GM19452 (cell line): ENCODE results near the gene CS.
"Not testable (repeated sequence)": the region's sequence is repeated elsewhere in the genome, so short reads cannot be mapped to it uniquely, and the experiment has no call there.

ENCODE experiments used
- ATAC-seq: cut with Tn5 transposase; IDR thresholded peaks from one replicate; pipeline ENCODE4 v1.9.1; 2021; ENCODE audit not compliant: unreplicated experiment

CS gene

GRCh38 chr12:56282579-56282978, 17.6 kb downstream of the CS start:
- no peak for ATAC-seq

- ATAC-seq, result no peak
Measured at GRCh38 chr12:56282030-56282429, 18.1 kb downstream of the CS start.

GRCh38 chr12:56280849-56281248, 19.3 kb downstream of the CS start:
- ATAC-seq, result no peak

GRCh38 chr12:56278905-56279304, 21.2 kb downstream of the CS start:
- ATAC-seq, result no peak

- ATAC-seq, result no peak
Measured at GRCh38 chr12:56274299-56274698, 25.8 kb downstream of the CS start.

GRCh38 chr12:56272468-56272867, 27.7 kb downstream of the CS start:
- not testable (repeated sequence) for ATAC-seq

GRCh38 chr12:56271031-56271430, 29.1 kb downstream of the CS start:
- ATAC-seq, result no peak

- peak; percentile 7 for ATAC-seq
Measured at GRCh38 chr12:56267443-56268071, 32.6 kb downstream of the CS start.

GRCh38 chr12:56266693-56267442, 33.3 kb downstream of the CS start, which contains the start of gene COQ10A:
Gene COQ10A, plus strand, starts transcription at chr12:56266942. Its CDS starts 177 bp downstream, at chr12:56267119.
- peak; percentile 90 for ATAC-seq

- ATAC-seq, result not testable (repeated sequence)
Measured at GRCh38 chr12:56266068-56266692, 34.0 kb downstream of the CS start.

- ATAC-seq, result not testable (repeated sequence)
Measured at GRCh38 chr12:56262955-56263354, 37.2 kb downstream of the CS start.

GRCh38 chr12:56261503-56262232, 38.5 kb downstream of the CS start:
- ATAC-seq, result no peak

GRCh38 chr12:56260921-56261320, 39.2 kb downstream of the CS start:
- no peak for ATAC-seq

- no peak for ATAC-seq
Measured at GRCh38 chr12:56260380-56260779, 39.8 kb downstream of the CS start.

GRCh38 chr12:56258820-56259183, 41.3 kb downstream of the CS start:
- no peak for ATAC-seq

- peak; percentile 92 for ATAC-seq
Measured at GRCh38 chr12:56258068-56258819, 41.9 kb downstream of the CS start, which contains the start of gene ANKRD52. Gene ANKRD52, minus strand, starts transcription at chr12:56258384. Its CDS starts 115 bp downstream, at chr12:56258269.

- no peak for ATAC-seq
Measured at GRCh38 chr12:56257491-56258067, 42.6 kb downstream of the CS start.

- ATAC-seq, result no peak
Measured at GRCh38 chr12:56257071-56257470, 43.1 kb downstream of the CS start.

- no peak for ATAC-seq
Measured at GRCh38 chr12:56256326-56256960, 43.7 kb downstream of the CS start.

- no peak for ATAC-seq
Measured at GRCh38 chr12:56255671-56256070, 44.5 kb downstream of the CS start.
